Eye (tissue), 1 donor: Measurements from ENCODE around the gene IL15.
"Not testable (repeated sequence)": the region's sequence is repeated elsewhere in the genome, so short reads cannot be mapped to it uniquely, and the experiment has no call there.

ENCODE experiments used
- DNase-seq: peaks from one replicate; pipeline ENCODE4 v3.0.0-alpha.2; 2015

The IL15 gene

GRCh38 chr4:141636082-141636770 lies at the start of gene IL15:
IL15 (plus strand) TSS chr4:141636583; CDS start chr4:141719465, 82,882 bp downstream.
- DNase-seq: peak; percentile 56

GRCh38 chr4:141587897-141588296 lies 48.5 kb upstream of the IL15 start:
- DNase-seq: no peak

- peak; percentile 14 for DNase-seq
Observed at GRCh38 chr4:141595531-141595930, 40.9 kb upstream of the IL15 start.

GRCh38 chr4:141599853-141600252 lies 36.5 kb upstream of the IL15 start:
- DNase-seq: no peak

GRCh38 chr4:141604683-141605082 lies 31.7 kb upstream of the IL15 start:
- DNase-seq: not testable (repeated sequence)

- no peak for DNase-seq
Observed at GRCh38 chr4:141605425-141605856, 30.9 kb upstream of the IL15 start.

GRCh38 chr4:141609243-141609642 lies 27.1 kb upstream of the IL15 start:
- no peak for DNase-seq

- DNase-seq: no peak
Observed at GRCh38 chr4:141610365-141610764, 26.0 kb upstream of the IL15 start.

GRCh38 chr4:141614878-141615586 lies 21.4 kb upstream of the IL15 start:
- DNase-seq: no peak

GRCh38 chr4:141615587-141615918 lies 20.8 kb upstream of the IL15 start:
- not testable (repeated sequence) for DNase-seq

- DNase-seq: no peak
Observed at GRCh38 chr4:141620715-141621114, 15.7 kb upstream of the IL15 start.

- no peak for DNase-seq
Observed at GRCh38 chr4:141625023-141625422, 11.4 kb upstream of the IL15 start.

- DNase-seq: no peak
Observed at GRCh38 chr4:141630854-141631253, 5.5 kb upstream of the IL15 start.

- no peak for DNase-seq
Observed at GRCh38 chr4:141635736-141636081, 674 bp upstream of the IL15 start.

- peak; percentile 62 for DNase-seq
Observed at GRCh38 chr4:141636771-141637460, 533 bp downstream of the IL15 start.

- DNase-seq: no peak
Observed at GRCh38 chr4:141637565-141637964, 1.2 kb downstream of the IL15 start.

- DNase-seq: no peak
Observed at GRCh38 chr4:141638230-141638629, 1.8 kb downstream of the IL15 start.

- no peak for DNase-seq
Observed at GRCh38 chr4:141640696-141641095, 4.3 kb downstream of the IL15 start.

- no peak for DNase-seq
Observed at GRCh38 chr4:141642063-141642462, 5.7 kb downstream of the IL15 start.

GRCh38 chr4:141642711-141643110 lies 6.3 kb downstream of the IL15 start:
- DNase-seq: no peak

- no peak for DNase-seq
Observed at GRCh38 chr4:141643557-141643956, 7.2 kb downstream of the IL15 start.

- no peak for DNase-seq
Observed at GRCh38 chr4:141645611-141646340, 9.4 kb downstream of the IL15 start.

- no peak for DNase-seq
Observed at GRCh38 chr4:141646969-141647368, 10.6 kb downstream of the IL15 start.
